Inferior parietal cortex (tissue), 1 donor: ENCODE measurements around the gene PLXNB3.
A peak's percentile ranks its signal among the peaks of the same experiment; 100 is the strongest.

Experiments used
- DNase-seq: peaks from one replicate; pipeline ENCODE4 v3.0.0-alpha.2; 2016; ENCODE audit errors: extremely low spot score

The PLXNB3 gene

GRCh38 chrX:153755136-153755535 is 8.9 kb upstream of the PLXNB3 start:
- DNase-seq = no peak

GRCh38 chrX:153761863-153762262 is 2.2 kb upstream of the PLXNB3 start:
- DNase-seq = no peak

GRCh38 chrX:153762626-153763173 is 1.3 kb upstream of the PLXNB3 start:
- no peak for DNase-seq

GRCh38 chrX:153763298-153763932 is 634 bp upstream of the PLXNB3 start:
- DNase-seq = no peak

- no peak for DNase-seq
These were observed 713 bp downstream of the PLXNB3 start for GRCh38 chrX:153764786-153765137.

- DNase-seq = peak; percentile 71
These were observed 1.4 kb downstream of the PLXNB3 start for GRCh38 chrX:153765138-153766079.

- peak; percentile 15 for DNase-seq
These were observed 2.2 kb downstream of the PLXNB3 start for GRCh38 chrX:153766098-153766817.

GRCh38 chrX:153766871-153767673 is 3.0 kb downstream of the PLXNB3 start:
- DNase-seq = no peak

GRCh38 chrX:153767674-153768055 is 3.6 kb downstream of the PLXNB3 start:
- DNase-seq = no peak

- DNase-seq = no peak
These were observed 4.5 kb downstream of the PLXNB3 start for GRCh38 chrX:153768311-153769157.

- no peak for DNase-seq
These were observed 5.3 kb downstream of the PLXNB3 start for GRCh38 chrX:153769158-153769864.

- DNase-seq = no peak
These were observed 6.0 kb downstream of the PLXNB3 start for GRCh38 chrX:153769865-153770600.

GRCh38 chrX:153770601-153771414 is 6.8 kb downstream of the PLXNB3 start:
- DNase-seq = no peak

- DNase-seq = no peak
These were observed 7.6 kb downstream of the PLXNB3 start for GRCh38 chrX:153771415-153772315.

- DNase-seq = no peak
These were observed 8.5 kb downstream of the PLXNB3 start for GRCh38 chrX:153772316-153773217.

- no peak for DNase-seq
These were observed 9.2 kb downstream of the PLXNB3 start for GRCh38 chrX:153773218-153773611.
